K562 (cell line): ENCODE data around the gene FRYL. TPM values are rescaled to one million over a fixed set of nuclear protein-coding genes. Genes with fewer than 3 reads are reported as not detected.

Source experiments
- ATAC-seq: fragments of 200-7000 bp; cut with Tn5 transposase; 3 replicates; pipeline ENCODE4 v1.9.1; 2020; ENCODE audit warnings: moderate library complexity
- BruUV-seq: library from RNA; stranded (reverse); fragments of 400-500 nt; replicated peaks from 2 replicates; lab custom pipeline; 2021; lab: Mats Ljungman, UMichigan
- CTCF ChIA-PET: fragments of 300-600 bp; formaldehyde crosslinking; extraction: SDS; loops from one replicate; lab custom pipeline; 2021; ENCODE audit warnings: low intra/inter-chr PET ratio; lab: Yijun Ruan, JAX
- POLR2A ChIA-PET: fragments of 300-600, 350-650 bp; sonication (Branson Sonifier 250); formaldehyde crosslinking; extraction: SDS; loops from one replicate; lab custom pipeline; 2021; ENCODE audit warnings: antibody characterized with exemption, inconsistent platforms; lab: Yijun Ruan, JAX
- DNase-seq, 4 experiments: peaks; one replicate each; pipeline versions ENCODE4 v3.0.0 to v3.0.0-alpha.2; 2011 to 2018; ENCODE audit warnings: low spot score in 3 of 4, mixed read lengths in 3 of 4; ENCODE audit errors: extremely low read depth in 1 of 4
- FAIRE-seq: peaks from 2 replicates; lab custom pipeline; 2011; peaks lifted over from hg19 to GRCh38; lab: Jason Lieb, UNC
- H2AFZ ChIP-seq: 2 replicates; pipeline ENCODE4 v1.6.0; 2011; ENCODE audit warnings: low read depth, low read length, control low read depth, inconsistent platforms
- H3K27ac ChIP-seq: fragments of 200-600 bp; 3 replicates; pipeline ENCODE4 v1.8.0; 2011; ENCODE audit warnings: low read depth, mild to moderate bottlenecking, control low read depth, inconsistent platforms, low read length, moderate library complexity, mixed read lengths; ENCODE audit errors: extremely low read depth
- H3K27me3 ChIP-seq, 2 experiments: fragments of 300-600 bp in 1 of 2; 2 replicates in 1 of 2; 3 replicates in 1 of 2; pipeline versions ENCODE4 v1.6.0 to v1.8.0; 2011; ENCODE audit warnings: inconsistent platforms in 2 of 2, low read length in 2 of 2, mild to moderate bottlenecking in 1 of 2, mixed read lengths in 1 of 2, moderate library complexity in 1 of 2; ENCODE audit not compliant: control insufficient read depth in 2 of 2, insufficient read depth in 2 of 2
- H3K36me3 ChIP-seq: fragments of 300-600 bp; 3 replicates; pipeline ENCODE4 v1.8.0; 2011; ENCODE audit warnings: mild to moderate bottlenecking, low read length, inconsistent platforms; ENCODE audit not compliant: control insufficient read depth, insufficient read depth
- H3K4me1 ChIP-seq, 2 experiments: fragments of 200-600 bp in 1 of 2; replicated peaks in 1 of 2; 2 replicates in 1 of 2; 3 replicates in 1 of 2; pipeline versions ENCODE4 v1.5.1 to v1.8.0; 2011; ENCODE audit warnings: inconsistent platforms in 2 of 2, low read length in 2 of 2, mild to moderate bottlenecking in 1 of 2, mixed read lengths in 1 of 2, moderate library complexity in 1 of 2; ENCODE audit not compliant: control insufficient read depth in 2 of 2, insufficient read depth in 2 of 2
- H3K4me2 ChIP-seq: 2 replicates; pipeline ENCODE4 v1.6.1; 2011; ENCODE audit warnings: low read length, control low read depth, inconsistent platforms, mixed read lengths; ENCODE audit not compliant: insufficient read depth
- H3K4me3 ChIP-seq: fragments of 200-600 bp; sonication (generic), shearing (Covaris generic); 2 replicates; pipeline ENCODE4 v1.5.1; 2016; ENCODE audit warnings: control low read depth, inconsistent platforms
- H3K79me2 ChIP-seq: fragments of 200-600 bp; 3 replicates; pipeline ENCODE4 v1.8.0; 2011; ENCODE audit warnings: low read length, inconsistent platforms; ENCODE audit not compliant: control insufficient read depth, insufficient read depth
- H3K9ac ChIP-seq, 2 experiments: 2 replicates each; pipeline versions ENCODE4 v1.6.0 to v1.6.1; 2011; ENCODE audit warnings: low read depth in 2 of 2, low read length in 2 of 2, control low read depth in 1 of 2, inconsistent platforms in 1 of 2, mild to moderate bottlenecking in 1 of 2, mixed read lengths in 1 of 2; ENCODE audit not compliant: insufficient read depth in 1 of 2
- H3K9me1 ChIP-seq: one replicate; pipeline ENCODE4 v1.6.0; 2011; ENCODE audit warnings: inconsistent platforms, mild to moderate bottlenecking, low read length, moderate library complexity; ENCODE audit not compliant: control insufficient read depth, insufficient read depth
- H3K9me3 ChIP-seq: replicated peaks from 2 replicates; pipeline ENCODE4 v1.5.1; 2011; ENCODE audit warnings: low read depth, low read length, inconsistent platforms; ENCODE audit not compliant: control insufficient read depth, insufficient read depth
- H4K20me1 ChIP-seq: replicated peaks from 2 replicates; pipeline ENCODE4 v1.6.1; 2011; ENCODE audit warnings: low read length, inconsistent platforms, mixed read lengths; ENCODE audit not compliant: control insufficient read depth, insufficient read depth
- BDP1 ChIP-seq: IDR thresholded peaks from 3 replicates; pipeline ENCODE4 v1.6.1; 2011; ENCODE audit not compliant: insufficient read length, insufficient read depth
- ETS2 ChIP-seq: IDR thresholded peaks from 2 replicates; pipeline ENCODE4 v1.6.1; 2016; ENCODE audit warnings: borderline replicate concordance, missing genetic modification characterization, mild to moderate bottlenecking, moderate library complexity, missing compliant biosample characterization; ENCODE audit not compliant: poor library complexity, severe bottlenecking
- JUNB ChIP-seq: fragments of 450-650 bp; formaldehyde crosslinking; conservative IDR thresholded peaks from 2 replicates; pipeline ENCODE4 v1.4.0; 2020; ENCODE audit warnings: mild to moderate bottlenecking
- KAT8 ChIP-seq: fragments of 450-650 bp; IDR thresholded peaks from 2 replicates; pipeline ENCODE4 v1.6.1; 2016; ENCODE audit warnings: low read depth, mild to moderate bottlenecking
- PHB ChIP-seq: fragments of 250-450 bp; sonication (Bioruptor Pico); IDR thresholded peaks from 2 replicates; pipeline ENCODE4 v1.5.0; 2021
- PRDM10 ChIP-seq: fragments of 450-650 bp; IDR thresholded peaks from 2 replicates; pipeline ENCODE4 v1.6.1; 2018; ENCODE audit not compliant: partially characterized antibody
- RREB1 ChIP-seq: fragments of 250-450 bp; sonication (Bioruptor Pico); IDR thresholded peaks from 2 replicates; pipeline ENCODE4 v1.4.0; 2020
- SMARCB1 ChIP-seq: IDR thresholded peaks from 2 replicates; pipeline ENCODE4 v1.6.1; 2011; ENCODE audit warnings: improper control_type of control experiment, low read depth; ENCODE audit not compliant: insufficient read length
- STAT5A ChIP-seq: IDR thresholded peaks from 2 replicates; pipeline ENCODE4 v1.6.1; 2012; ENCODE audit warnings: low read length, inconsistent platforms, borderline replicate concordance
- ZBTB1 ChIP-seq: sonication (generic); formaldehyde crosslinking; IDR thresholded peaks from 2 replicates; pipeline ENCODE4 v1.8.1; 2023; ENCODE audit warnings: missing genetic modification reagents, low read depth, mild to moderate bottlenecking, borderline replicate concordance
- ZNF197 ChIP-seq: fragments of 200-800 bp; sonication (Bioruptor generic); IDR thresholded peaks from 2 replicates; pipeline ENCODE4 v1.6.1; 2016; ENCODE audit warnings: low read depth, missing genetic modification characterization, missing compliant biosample characterization
- ZNF239 ChIP-seq: fragments of 250-450 bp; sonication (Bioruptor Pico); IDR thresholded peaks from 2 replicates; pipeline ENCODE4 v1.4.0; 2020; ENCODE audit warnings: mild to moderate bottlenecking
- ZNF551 ChIP-seq: fragments of 250-450 bp; sonication (Bioruptor Pico); IDR thresholded peaks from 2 replicates; pipeline ENCODE4 v1.5.0; 2021; ENCODE audit warnings: mild to moderate bottlenecking, moderate library complexity
- WGBS: fragments of 100-300 bp; shearing (Covaris generic); methylation state at CpG from one replicate; pipeline ENCODE4 v1.1.6; 2016; ENCODE audit warnings: low coverage, mixed read lengths; ENCODE audit not compliant: insufficient coverage; ENCODE audit errors: missing lambda C conversion rate; 5-methylcytosine and 5-hydroxymethylcytosine counted together
- in situ Hi-C: fragments of 300-500 bp; cut with MboI; formaldehyde crosslinking; loops from 4 replicates; pipeline ENCODE4 v1.15.0; 2018; ENCODE audit warnings: inconsistent platforms, mixed read lengths
- intact Hi-C: fragments of 100-400 bp; cut with micrococcal nuclease; formaldehyde crosslinking; loops from 2 replicates; pipeline ENCODE4 v1.14.2; 2022
- polyA plus RNA-seq, 8 experiments: library from polyadenylated mRNA; depleted of rRNA in 4 of 8; stranded (reverse) in 5 of 8; unstranded in 3 of 8; fragments of >200 nt; fragmentation: Nextera tagmentation in 2 of 8; fragmentation: Illumina TruSeq in 1 of 8; extraction: Ambion mirVana in 2 of 8; extraction: Trizol in 1 of 8; gene quantifications; 2 replicates each; pipeline versions ENCODE4 v1.2.1 to v1.2.3, GENCODE V29; 2011 to 2014; ENCODE audit warnings: inconsistent platforms in 1 of 8, missing spikeins in 1 of 8
- total RNA-seq, 7 experiments: library from RNA; depleted of rRNA in 6 of 7; stranded (reverse); fragments of >200 nt in 6 of 7; fragmentation: Illumina TruSeq in 2 of 7; extraction: Trizol in 2 of 7; gene quantifications; 2 replicates each; pipeline versions ENCODE4 v1.2.1 to v1.2.3, GENCODE V29; 2011 to 2021; ENCODE audit warnings: low replicate concordance in 1 of 7

The FRYL gene
- total and polyA plus RNA-seq, 9 of the 15 experiments (the other 6 are each of a cell fraction or from before 2014, with no cell fraction given): 7.2 to 34.9 (median 15.9) TPM

GRCh38 chr4:48602222-48602621, 177.9 kb downstream of the FRYL start:
- Histone ChIP-seq H3K36me3 (peaks cover 9% of the 10 kb centered on the region; the same call in 2 of the 3 replicates), H3K9ac (no peak overlapping the region), H2AFZ (no peak overlapping the region), H3K9me3 (no peaks in the 10 kb centered on the region), H3K4me1 (no peaks in the 10 kb centered on the region; a peak in 1 of 5 replicates), H3K27ac (no peak overlapping the region), H3K4me2 (no peak overlapping the region), H3K79me2 (no peaks in the 10 kb centered on the region), H3K27me3 (no peaks in the 10 kb centered on the region), H3K4me3 (no peak overlapping the region), H4K20me1 (no peaks in the 10 kb centered on the region), H3K9me1 (no peaks in the 10 kb centered on the region)
- BruUV-seq: no TSS peak
- ChIA-PET CTCF (no interaction called here), POLR2A (interaction anchor here (0.6 kb wide), 1 partner anchor 36 kb away, joined by 4 read pairs; no protein-coding TSS in a partner anchor)
- 74% methylated on average over 3 of the region's 3 CpGs for WGBS
- TF ChIP-seq ETS2 (tag): no peak
- no peak for TF ChIP-seq BDP1
- no peak for TF ChIP-seq STAT5A
- TF ChIP-seq ZNF551 (CRISPR knock-in tag): no peak
- TF ChIP-seq KAT8: no peak
- no peak for TF ChIP-seq SMARCB1
- TF ChIP-seq PRDM10: no peak
- TF ChIP-seq JUNB (CRISPR knock-in tag): no peak
- TF ChIP-seq ZNF239 (CRISPR knock-in tag): no peak
- TF ChIP-seq ZBTB1 (CRISPR knock-in tag): no peak
- TF ChIP-seq ZNF197 (CRISPR knock-in tag): no peak
- no peak for TF ChIP-seq PHB (CRISPR knock-in tag)
- no peak for TF ChIP-seq RREB1
- FAIRE-seq (no peak), DNase-seq (no peak), ATAC-seq (no peak)
- intact Hi-C loops: no loop called here
- in situ Hi-C loops: no loop called here
